IgD-negative memory B cell (primary cell): Measurements from ENCODE around the gene CPM. TPM values are rescaled to one million over a fixed set of nuclear protein-coding genes. Genes with fewer than 3 reads are reported as not detected.

Experiments used
- H3K27ac Mint-ChIP-seq, 3 donors: one replicate each; pipeline ENCODE4 v1.8.0; 2020 to 2022; ENCODE audit warnings: mild to moderate bottlenecking in 3 of 3, mixed read lengths in 3 of 3, moderate library complexity in 1 of 3
- H3K27me3 Mint-ChIP-seq: one replicate; pipeline ENCODE4 v1.8.0; 2021; ENCODE audit warnings: mixed read lengths
- H3K36me3 Mint-ChIP-seq: one replicate; pipeline ENCODE4 v1.8.0; 2020; ENCODE audit warnings: mild to moderate bottlenecking, mixed read lengths
- H3K4me1 Mint-ChIP-seq, 3 donors: one replicate each; pipeline ENCODE4 v1.8.0; 2020 to 2022; ENCODE audit warnings: mixed read lengths in 3 of 3, mild to moderate bottlenecking in 1 of 3
- H3K4me3 Mint-ChIP-seq, 4 donors: one replicate each; pipeline ENCODE4 v1.8.0; 2020 to 2022; ENCODE audit warnings: mild to moderate bottlenecking in 4 of 4, mixed read lengths in 4 of 4, moderate library complexity in 3 of 4
- H3K9me3 Mint-ChIP-seq, 3 donors: one replicate each; pipeline ENCODE4 v1.8.0; 2020 to 2021; ENCODE audit warnings: mixed read lengths in 3 of 3, mild to moderate bottlenecking in 1 of 3
- polyA plus RNA-seq: library from polyadenylated mRNA; unstranded; fragments of 300-500 nt; fragmentation: Illumina TruSeq; gene quantifications from one replicate; pipeline ENCODE4 v1.2.3, GENCODE V29; 2021

Gene CPM
- polyA plus RNA-seq, 1 donor from 2014 or later: 5.8 TPM

GRCh38 chr12:68962877-68963855 is 30.2 kb upstream of the CPM start:
- Mint-ChIP-seq H3K4me1 (peaks cover 5 to 18% (median 9%) of the 10 kb centered on the region in 3 donors), H3K4me3 (no peak overlapping the region), H3K9me3 (peaks cover 0 to 5% (median 2%) of the 10 kb centered on the region in 3 donors), H3K36me3 (peaks cover 6% of the 10 kb centered on the region), H3K27ac (no peak overlapping the region), H3K27me3 (no peaks in the 10 kb centered on the region)

GRCh38 chr12:68959891-68960464 is 27.0 kb upstream of the CPM start:
- peaks cover 4% of the 10 kb centered on the region for H3K36me3 Mint-ChIP-seq
- peaks cover 2 to 4% (median 2%) of the 10 kb centered on the region in 3 donors for H3K9me3 Mint-ChIP-seq
- H3K27ac Mint-ChIP-seq: no peak overlapping the region
- no peaks in the 10 kb centered on the region for H3K27me3 Mint-ChIP-seq
- no peak overlapping the region for H3K4me3 Mint-ChIP-seq
- peaks cover 6 to 18% (median 9%) of the 10 kb centered on the region in 3 donors for H3K4me1 Mint-ChIP-seq

GRCh38 chr12:68959143-68959858 is 26.3 kb upstream of the CPM start:
- H3K36me3 Mint-ChIP-seq: peaks cover 4% of the 10 kb centered on the region
- no peaks in the 10 kb centered on the region for H3K27me3 Mint-ChIP-seq
- H3K4me3 Mint-ChIP-seq: no peak overlapping the region
- no peak overlapping the region for H3K27ac Mint-ChIP-seq
- peaks cover 6 to 18% (median 9%) of the 10 kb centered on the region in 3 donors for H3K4me1 Mint-ChIP-seq
- H3K9me3 Mint-ChIP-seq: peaks cover 0 to 2% (median 2%) of the 10 kb centered on the region in 3 donors

GRCh38 chr12:68958322-68958721 is 25.4 kb upstream of the CPM start:
- peaks cover 0 to 2% (median 2%) of the 10 kb centered on the region in 3 donors for H3K9me3 Mint-ChIP-seq
- H3K36me3 Mint-ChIP-seq: peaks cover 4% of the 10 kb centered on the region
- peak overlapping the region in 1 of 4 donors; percentile 3 for H3K4me3 Mint-ChIP-seq
- H3K27me3 Mint-ChIP-seq: no peaks in the 10 kb centered on the region
- peaks cover 6 to 18% (median 9%) of the 10 kb centered on the region in 3 donors for H3K4me1 Mint-ChIP-seq
- H3K27ac Mint-ChIP-seq: peak overlapping the region in 1 of 3 donors; percentile 63

GRCh38 chr12:68957273-68957672 is 24.3 kb upstream of the CPM start:
- no peaks in the 10 kb centered on the region for H3K27me3 Mint-ChIP-seq
- no peak overlapping the region for H3K27ac Mint-ChIP-seq
- H3K4me3 Mint-ChIP-seq: no peak overlapping the region
- H3K9me3 Mint-ChIP-seq: peaks cover 0 to 2% (median 2%) of the 10 kb centered on the region in 3 donors
- no peaks in the 10 kb centered on the region for H3K36me3 Mint-ChIP-seq
- peaks cover 6 to 13% (median 9%) of the 10 kb centered on the region in 3 donors for H3K4me1 Mint-ChIP-seq

- Mint-ChIP-seq H3K27me3 (no peaks in the 10 kb centered on the region), H3K4me1 (peaks cover 6 to 13% (median 9%) of the 10 kb centered on the region in 3 donors), H3K9me3 (peaks cover 0 to 2% (median 2%) of the 10 kb centered on the region in 3 donors), H3K27ac (no peak overlapping the region), H3K36me3 (no peaks in the 10 kb centered on the region), H3K4me3 (no peak overlapping the region)
Measured at GRCh38 chr12:68956466-68956865, 23.5 kb upstream of the CPM start.

- no peak overlapping the region for H3K4me3 Mint-ChIP-seq
- peaks cover 0 to 2% (median 2%) of the 10 kb centered on the region in 3 donors for H3K9me3 Mint-ChIP-seq
- H3K27ac Mint-ChIP-seq: no peak overlapping the region
- peaks cover 2% of the 10 kb centered on the region for H3K36me3 Mint-ChIP-seq
- H3K27me3 Mint-ChIP-seq: no peaks in the 10 kb centered on the region
- peaks cover 6 to 10% (median 9%) of the 10 kb centered on the region in 3 donors for H3K4me1 Mint-ChIP-seq
Measured at GRCh38 chr12:68954811-68955210, 21.8 kb upstream of the CPM start.

- H3K27ac Mint-ChIP-seq: no peak overlapping the region
- no peaks in the 10 kb centered on the region for H3K27me3 Mint-ChIP-seq
- peaks cover 3 to 4% (median 3%) of the 10 kb centered on the region in 3 donors for H3K4me1 Mint-ChIP-seq
- H3K36me3 Mint-ChIP-seq: peaks cover 2% of the 10 kb centered on the region
- peaks cover 0 to 2% (median 0%) of the 10 kb centered on the region in 3 donors for H3K9me3 Mint-ChIP-seq
- H3K4me3 Mint-ChIP-seq: no peak overlapping the region
Measured at GRCh38 chr12:68953536-68953935, 20.6 kb upstream of the CPM start.

GRCh38 chr12:68951652-68952051 is 18.7 kb upstream of the CPM start:
- no peaks in the 10 kb centered on the region for H3K27me3 Mint-ChIP-seq

GRCh38 chr12:68950511-68950910 is 17.5 kb upstream of the CPM start:
- Mint-ChIP-seq H3K27ac (peak overlapping the region in 1 of 3 donors; percentile 32), H3K36me3 (peaks cover 2% of the 10 kb centered on the region), H3K27me3 (no peaks in the 10 kb centered on the region), H3K9me3 (no peaks in the 10 kb centered on the region), H3K4me1 (no peaks in the 10 kb centered on the region), H3K4me3 (no peak overlapping the region)

More at GRCh38 chr12:68951652-68952051, 18.7 kb upstream of the CPM start:
- Mint-ChIP-seq H3K4me3 (no peak overlapping the region), H3K4me1 (no peaks in the 10 kb centered on the region), H3K36me3 (peaks cover 2% of the 10 kb centered on the region), H3K9me3 (no peaks in the 10 kb centered on the region), H3K27ac (no peak overlapping the region)

GRCh38 chr12:68945255-68945654 is 12.3 kb upstream of the CPM start:
- no peak overlapping the region for H3K4me3 Mint-ChIP-seq
- H3K9me3 Mint-ChIP-seq: no peaks in the 10 kb centered on the region
- no peak overlapping the region for H3K27ac Mint-ChIP-seq
- no peaks in the 10 kb centered on the region for H3K27me3 Mint-ChIP-seq
- H3K36me3 Mint-ChIP-seq: no peaks in the 10 kb centered on the region
- no peaks in the 10 kb centered on the region for H3K4me1 Mint-ChIP-seq

GRCh38 chr12:68944296-68945076 is 11.5 kb upstream of the CPM start:
- no peak overlapping the region for H3K4me3 Mint-ChIP-seq
- H3K27ac Mint-ChIP-seq: no peak overlapping the region

GRCh38 chr12:68943848-68944247 is 10.9 kb upstream of the CPM start:
- H3K27me3 Mint-ChIP-seq: no peaks in the 10 kb centered on the region
- H3K9me3 Mint-ChIP-seq: no peaks in the 10 kb centered on the region
- H3K27ac Mint-ChIP-seq: no peak overlapping the region
- H3K36me3 Mint-ChIP-seq: no peaks in the 10 kb centered on the region
- no peak overlapping the region for H3K4me3 Mint-ChIP-seq
- no peaks in the 10 kb centered on the region for H3K4me1 Mint-ChIP-seq

More at GRCh38 chr12:68944296-68945076, 11.5 kb upstream of the CPM start:
- Mint-ChIP-seq H3K4me1 (no peaks in the 10 kb centered on the region), H3K27me3 (no peaks in the 10 kb centered on the region), H3K9me3 (no peaks in the 10 kb centered on the region), H3K36me3 (no peaks in the 10 kb centered on the region)

GRCh38 chr12:68940731-68941130 is 7.8 kb upstream of the CPM start:
- Mint-ChIP-seq H3K27me3 (peaks cover 3% of the 10 kb centered on the region), H3K27ac (no peak overlapping the region), H3K9me3 (no peaks in the 10 kb centered on the region), H3K4me3 (no peak overlapping the region), H3K36me3 (no peaks in the 10 kb centered on the region), H3K4me1 (no peaks in the 10 kb centered on the region)
